Lower lobe of right lung (tissue), 2 donors: ENCODE results near the gene CDH24. TPM values are rescaled to one million over a fixed set of nuclear protein-coding genes. Genes with fewer than 3 reads are reported as not detected.

Experiments
- ATAC-seq, 2 donors: fragments of 200-7000 bp; cut with Tn5 transposase; one replicate each; pipeline ENCODE4 v1.9.1; 2020 to 2022; ENCODE audit warnings: mild to moderate bottlenecking in 2 of 2, moderate library complexity in 2 of 2
- DNase-seq: peaks from one replicate; pipeline ENCODE4 v3.0.0-alpha.2; 2020
- H3K27ac ChIP-seq: fragments of 200-600 bp; one replicate; pipeline ENCODE4 v1.8.0; 2022
- H3K27me3 ChIP-seq: fragments of 200-600 bp; one replicate; pipeline ENCODE4 v1.8.0; 2022; ENCODE audit warnings: low read depth
- H3K36me3 ChIP-seq: fragments of 200-600 bp; one replicate; pipeline ENCODE4 v1.8.0; 2022; ENCODE audit warnings: mild to moderate bottlenecking
- H3K4me1 ChIP-seq: fragments of 200-600 bp; one replicate; pipeline ENCODE4 v1.8.0; 2022
- H3K4me3 ChIP-seq: fragments of 200-600 bp; one replicate; pipeline ENCODE4 v1.8.0; 2022; ENCODE audit warnings: mild to moderate bottlenecking
- H3K9me3 ChIP-seq: fragments of 200-600 bp; one replicate; pipeline ENCODE4 v1.8.0; 2022
- CTCF ChIP-seq: fragments of 200-600 bp; IDR thresholded peaks from one replicate; pipeline ENCODE4 v1.8.0; 2022; ENCODE audit warnings: antibody characterized with exemption, mild to moderate bottlenecking
- intact Hi-C: fragments of 100-400 bp; cut with DNase I; formaldehyde crosslinking; loops from one replicate; pipeline ENCODE4 v1.11.0; 2022
- total RNA-seq: library from RNA; stranded (reverse); fragmentation: NEBNext Ultra II Directional; extraction: Animal tissue kit (Norgen Biotek cat#: 25700); gene quantifications from one replicate; pipeline ENCODE4 v1.2.1, GENCODE V29; 2021
- donor health status: DM: no; HTN: yes; CAD: no; lungs with severe emphysema.

CDH24 gene
- total RNA-seq, 1 donor from 2014 or later = 5.6 TPM

GRCh38 chr14:23000860-23001259 lies 56.5 kb downstream of the CDH24 start:
- no peak for TF ChIP-seq CTCF
- Histone ChIP-seq H3K4me1 (peaks cover 4% of the 10 kb centered on the region), H3K36me3 (peaks cover 10% of the 10 kb centered on the region), H3K4me3 (no peak overlapping the region), H3K27me3 (no peaks in the 10 kb centered on the region), H3K27ac (no peak overlapping the region), H3K9me3 (no peaks in the 10 kb centered on the region)
- intact Hi-C loops = no loop called here
- ATAC-seq (no peak), DNase-seq (no peak)

GRCh38 chr14:22998329-22999012 lies 58.8 kb downstream of the CDH24 start:
- Histone ChIP-seq H3K9me3 (no peaks in the 10 kb centered on the region), H3K4me3 (no peak overlapping the region), H3K36me3 (peaks cover 10% of the 10 kb centered on the region), H3K4me1 (peaks cover 9% of the 10 kb centered on the region), H3K27me3 (no peaks in the 10 kb centered on the region), H3K27ac (no peak overlapping the region)
- DNase-seq (no peak), ATAC-seq (no peak)
- no peak for TF ChIP-seq CTCF
- intact Hi-C loops = no loop called here

- DNase-seq (no peak), ATAC-seq (no peak)
- no peak overlapping the region for H3K4me3 ChIP-seq
- H3K4me1 ChIP-seq = peaks cover 9% of the 10 kb centered on the region
- no peaks in the 10 kb centered on the region for H3K27me3 ChIP-seq
- intact Hi-C loops = no loop called here
- H3K9me3 ChIP-seq = no peaks in the 10 kb centered on the region
- TF ChIP-seq CTCF = no peak
- H3K27ac ChIP-seq = no peak overlapping the region
- peaks cover 10% of the 10 kb centered on the region for H3K36me3 ChIP-seq
Observed at GRCh38 chr14:22997676-22998323, 59.5 kb downstream of the CDH24 start.

Other genes with a start within 250 kb of the CDH24 start
- 157 TPM for gene SLC7A7, start 242.1 kb downstream of the CDH24 start, total RNA-seq
- gene MRPL52, start 227.6 kb downstream of the CDH24 start, total RNA-seq = 65.2 TPM
- 124 TPM for gene MMP14, start 220.9 kb downstream of the CDH24 start, total RNA-seq
- gene LRP10, start 185.8 kb downstream of the CDH24 start, total RNA-seq = 134 TPM
- gene REM2, start 174.3 kb downstream of the CDH24 start, total RNA-seq = 0.83 TPM
- gene RBM23, start 138.4 kb downstream of the CDH24 start, total RNA-seq = 91.4 TPM
- 37.3 TPM for gene PRMT5, start 128.1 kb downstream of the CDH24 start, total RNA-seq
- gene HAUS4, start 100.4 kb downstream of the CDH24 start, total RNA-seq = 54.5 TPM
- 28.7 TPM for gene AJUBA, start 75.0 kb downstream of the CDH24 start, total RNA-seq
- gene C14orf93, start 47.4 kb downstream of the CDH24 start, total RNA-seq = 9.8 TPM
- gene PSMB5, start 22.6 kb downstream of the CDH24 start, total RNA-seq = 71.5 TPM
- gene PSMB11, start 15.3 kb downstream of the CDH24 start, total RNA-seq = not detected
- 163 TPM for gene ACIN1, start 37.6 kb upstream of the CDH24 start, total RNA-seq
- 53.3 TPM for gene C14orf119, start 38.0 kb upstream of the CDH24 start, total RNA-seq
- not detected for gene CIROP, start 47.5 kb upstream of the CDH24 start, total RNA-seq
- gene CEBPE, start 61.7 kb upstream of the CDH24 start, total RNA-seq = 0.32 TPM
- 36.8 TPM for gene SLC7A8, start 126.1 kb upstream of the CDH24 start, total RNA-seq
- not detected for gene RNF212B, start 180.4 kb upstream of the CDH24 start, total RNA-seq
- gene HOMEZ, start 228.6 kb upstream of the CDH24 start, total RNA-seq = 12.4 TPM
- 16.9 TPM for gene PPP1R3E, start 245.3 kb upstream of the CDH24 start, total RNA-seq
- gene BCL2L2, start 249.3 kb upstream of the CDH24 start, total RNA-seq = 43.9 TPM